NB4 (cell line): ENCODE measurements around the gene DLG2.

Experiments used
- TF ChIP-seq, protein P1 (sequence below): IDR thresholded peaks from 2 replicates; pipeline ENCODE4 v1.6.1; 2011; ENCODE audit warnings: low read depth, low read length
- TF ChIP-seq, protein P2 (sequence below): IDR thresholded peaks from one replicate; pipeline ENCODE4 v1.5.1; 2012; ENCODE audit warnings: low read depth, low read length

DNA sequence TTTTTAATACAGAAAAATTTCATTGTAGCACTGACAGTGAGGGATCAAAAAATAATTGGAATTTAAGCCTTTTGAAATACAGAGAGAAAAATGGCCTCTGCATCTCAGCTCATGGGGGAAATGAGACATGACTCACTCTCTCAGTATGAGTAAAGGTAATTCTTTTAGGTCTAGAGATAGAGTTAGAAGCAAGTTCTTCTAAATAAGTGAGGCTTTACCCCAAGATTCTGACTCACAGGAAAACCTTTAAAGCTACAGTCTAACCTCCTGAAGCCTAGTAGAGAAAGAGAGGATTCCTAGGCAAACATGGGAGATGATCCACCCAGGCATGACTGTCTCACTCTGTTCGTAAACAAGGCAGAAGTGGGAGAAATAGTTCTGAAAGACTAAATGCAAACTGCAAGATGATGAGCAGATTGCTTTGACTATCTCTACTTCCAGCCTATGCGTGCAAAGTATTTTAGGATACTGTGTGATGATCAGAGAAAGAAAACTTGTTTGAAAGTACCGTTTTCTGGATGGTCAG lies 1337.7 kb downstream of the DLG2 start:
- TF ChIP-seq, protein P1, sequence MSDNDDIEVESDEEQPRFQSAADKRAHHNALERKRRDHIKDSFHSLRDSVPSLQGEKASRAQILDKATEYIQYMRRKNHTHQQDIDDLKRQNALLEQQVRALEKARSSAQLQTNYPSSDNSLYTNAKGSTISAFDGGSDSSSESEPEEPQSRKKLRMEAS, result no peak
- TF ChIP-seq, protein P2, sequence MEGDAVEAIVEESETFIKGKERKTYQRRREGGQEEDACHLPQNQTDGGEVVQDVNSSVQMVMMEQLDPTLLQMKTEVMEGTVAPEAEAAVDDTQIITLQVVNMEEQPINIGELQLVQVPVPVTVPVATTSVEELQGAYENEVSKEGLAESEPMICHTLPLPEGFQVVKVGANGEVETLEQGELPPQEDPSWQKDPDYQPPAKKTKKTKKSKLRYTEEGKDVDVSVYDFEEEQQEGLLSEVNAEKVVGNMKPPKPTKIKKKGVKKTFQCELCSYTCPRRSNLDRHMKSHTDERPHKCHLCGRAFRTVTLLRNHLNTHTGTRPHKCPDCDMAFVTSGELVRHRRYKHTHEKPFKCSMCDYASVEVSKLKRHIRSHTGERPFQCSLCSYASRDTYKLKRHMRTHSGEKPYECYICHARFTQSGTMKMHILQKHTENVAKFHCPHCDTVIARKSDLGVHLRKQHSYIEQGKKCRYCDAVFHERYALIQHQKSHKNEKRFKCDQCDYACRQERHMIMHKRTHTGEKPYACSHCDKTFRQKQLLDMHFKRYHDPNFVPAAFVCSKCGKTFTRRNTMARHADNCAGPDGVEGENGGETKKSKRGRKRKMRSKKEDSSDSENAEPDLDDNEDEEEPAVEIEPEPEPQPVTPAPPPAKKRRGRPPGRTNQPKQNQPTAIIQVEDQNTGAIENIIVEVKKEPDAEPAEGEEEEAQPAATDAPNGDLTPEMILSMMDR, result no peak
